GM23248 (cell line): ENCODE measurements around the gene PACSIN1. TPM values are rescaled to one million over a fixed set of nuclear protein-coding genes. Genes with fewer than 3 reads are reported as not detected.

ENCODE experiments used
- DNase-seq: peaks from one replicate; pipeline ENCODE4 v3.0.0-alpha.2; 2015
- H2AFZ ChIP-seq: fragments of 200-600 bp; sonication (generic); 2 replicates; pipeline ENCODE4 v1.6.1; 2016; ENCODE audit warnings: antibody characterized with exemption
- H3F3A ChIP-seq: fragments of 200-600 bp; sonication (generic); 2 replicates; pipeline ENCODE4 v1.6.1; 2016; ENCODE audit warnings: mild to moderate bottlenecking, antibody characterized with exemption, mixed run types; ENCODE audit not compliant: insufficient read depth
- H3K27ac ChIP-seq: fragments of 200-600 bp; sonication (generic); 2 replicates; pipeline ENCODE4 v1.5.1; 2016; ENCODE audit warnings: mild to moderate bottlenecking
- H3K27me3 ChIP-seq: fragments of 200-600 bp; sonication (generic); replicated peaks from 2 replicates; pipeline ENCODE4 v1.6.1; 2016; ENCODE audit warnings: mild to moderate bottlenecking; ENCODE audit not compliant: insufficient read depth
- H3K36me3 ChIP-seq: fragments of 200-600 bp; sonication (generic); 2 replicates; pipeline ENCODE4 v1.6.1; 2016; ENCODE audit warnings: low read depth, mild to moderate bottlenecking
- H3K4me1 ChIP-seq: fragments of 200-600 bp; sonication (generic); 2 replicates; pipeline ENCODE4 v1.6.1; 2016; ENCODE audit warnings: mild to moderate bottlenecking; ENCODE audit not compliant: insufficient read depth
- H3K4me2 ChIP-seq: fragments of 200-600 bp; sonication (generic); one replicate; pipeline ENCODE4 v1.6.1; 2016; ENCODE audit warnings: mild to moderate bottlenecking; ENCODE audit not compliant: unreplicated experiment
- H3K4me3 ChIP-seq: fragments of 200-600 bp; sonication (generic); 2 replicates; pipeline ENCODE4 v1.5.1; 2016; ENCODE audit warnings: mild to moderate bottlenecking
- H3K79me2 ChIP-seq: fragments of 200-600 bp; sonication (generic); 2 replicates; pipeline ENCODE4 v1.6.1; 2016; ENCODE audit warnings: mild to moderate bottlenecking; ENCODE audit not compliant: insufficient read depth
- H3K9ac ChIP-seq: fragments of 200-600 bp; sonication (generic); 2 replicates; pipeline ENCODE4 v1.6.1; 2016; ENCODE audit warnings: mild to moderate bottlenecking
- H3K9me2 ChIP-seq: fragments of 200-600 bp; sonication (generic); 2 replicates; pipeline ENCODE4 v1.6.1; 2016; ENCODE audit warnings: mixed run types, mild to moderate bottlenecking, moderate library complexity; ENCODE audit not compliant: insufficient read depth
- H3K9me3 ChIP-seq: fragments of 200-600 bp; sonication (generic); one replicate; pipeline ENCODE4 v1.6.1; 2017; ENCODE audit warnings: low read depth
- H4K20me1 ChIP-seq: fragments of 200-600 bp; sonication (generic); 2 replicates; pipeline ENCODE4 v1.6.0; 2016; ENCODE audit not compliant: insufficient read depth
- EZH2 ChIP-seq: fragments of 200-600 bp; sonication (generic); IDR thresholded peaks from 2 replicates; pipeline ENCODE4 v1.6.1; 2018; ENCODE audit warnings: antibody characterized with exemption, mild to moderate bottlenecking; ENCODE audit not compliant: insufficient read depth, poor library complexity, severe bottlenecking
- EZH2phosphoT487 ChIP-seq: fragments of 200-600 bp; sonication (generic); IDR thresholded peaks from 2 replicates; pipeline ENCODE4 v1.6.1; 2018; ENCODE audit warnings: antibody characterized with exemption, moderate library complexity, mild to moderate bottlenecking, low read depth; ENCODE audit not compliant: insufficient read depth
- WGBS, 2 experiments: methylation state at CpG; one replicate each; pipeline ENCODE4 v1.1.6; 2015 to 2017; ENCODE audit warnings: low lambda C conversion rate in 2 of 2, low coverage in 1 of 2; ENCODE audit errors: missing lambda C conversion rate in 2 of 2; 5-methylcytosine and 5-hydroxymethylcytosine counted together
- in situ Hi-C: fragments of 300-500 bp; cut with MboI; formaldehyde crosslinking; loops from 2 replicates; pipeline ENCODE4 v1.15.0; 2020
- polyA plus RNA-seq: library from polyadenylated mRNA; unstranded; fragments of >200 nt; fragmentation: Nextera tagmentation; extraction: Ambion mirVana; gene quantifications from 2 replicates; pipeline ENCODE4 v1.2.1, GENCODE V29; 2016
- total RNA-seq: library from RNA; depleted of rRNA; stranded (reverse); fragments of >200 nt; shearing (Covaris generic); gene quantifications from 2 replicates; pipeline ENCODE4 v1.2.3, GENCODE V29; 2014; rRNA removed

Gene PACSIN1, protein sequence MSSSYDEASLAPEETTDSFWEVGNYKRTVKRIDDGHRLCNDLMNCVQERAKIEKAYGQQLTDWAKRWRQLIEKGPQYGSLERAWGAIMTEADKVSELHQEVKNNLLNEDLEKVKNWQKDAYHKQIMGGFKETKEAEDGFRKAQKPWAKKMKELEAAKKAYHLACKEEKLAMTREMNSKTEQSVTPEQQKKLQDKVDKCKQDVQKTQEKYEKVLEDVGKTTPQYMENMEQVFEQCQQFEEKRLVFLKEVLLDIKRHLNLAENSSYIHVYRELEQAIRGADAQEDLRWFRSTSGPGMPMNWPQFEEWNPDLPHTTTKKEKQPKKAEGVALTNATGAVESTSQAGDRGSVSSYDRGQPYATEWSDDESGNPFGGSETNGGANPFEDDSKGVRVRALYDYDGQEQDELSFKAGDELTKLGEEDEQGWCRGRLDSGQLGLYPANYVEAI
- total RNA-seq (not detected in 2 replicates), polyA plus RNA-seq (not detected in 2 replicates)

DNA sequence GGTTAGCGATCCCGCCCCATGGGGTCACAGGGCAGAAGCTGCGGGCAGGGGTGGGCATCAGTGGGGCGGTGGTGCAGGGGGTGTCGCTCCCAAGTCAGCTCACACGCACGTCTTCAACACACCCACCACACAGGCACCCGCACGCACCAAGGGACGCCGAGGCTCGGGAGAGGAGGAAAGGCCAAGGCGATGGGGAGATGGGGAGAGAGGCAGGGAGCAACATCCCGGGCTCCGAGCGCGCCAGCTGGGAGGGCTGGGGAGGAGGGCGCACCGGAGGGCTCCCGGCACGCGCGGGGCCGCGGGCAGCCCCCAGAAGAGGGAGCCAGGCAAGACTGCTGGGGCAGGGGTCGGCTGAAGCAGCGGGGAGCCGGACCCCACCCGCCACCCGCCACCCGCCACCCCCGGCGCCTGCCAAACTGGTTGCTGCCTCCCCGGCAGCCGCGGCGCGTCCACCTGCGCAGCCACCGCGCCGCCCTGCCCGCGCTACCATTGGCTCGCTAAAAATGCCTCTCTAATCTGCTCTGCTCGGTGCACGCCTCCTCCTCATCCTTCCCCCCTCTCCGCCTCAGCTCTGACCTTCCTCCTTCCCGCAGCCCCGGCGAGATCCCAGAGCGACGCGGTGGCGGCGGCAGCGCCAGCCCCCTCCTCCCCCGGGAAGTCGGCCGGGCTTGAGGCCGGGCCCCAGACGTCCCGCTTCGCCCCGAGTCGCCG is at the start of gene PACSIN1:
Gene PACSIN1 (plus strand): TSS at position 546 of the 711 bp plus-strand sequence. CDS start 60,230 bp downstream, outside the sequence.
- Histone ChIP-seq H3K9me2 (no peaks in the 10 kb centered on the region), H3K9ac (no peak within 1 kb of the TSS), H4K20me1 (no peaks in the 10 kb centered on the region), H2AFZ (peak within 1 kb of the TSS; percentile 69), H3K27me3 (peaks cover 16% of the 10 kb centered on the region), H3K27ac (no peak within 1 kb of the TSS), H3F3A (no peaks in the 10 kb centered on the region), H3K4me2 (peak within 1 kb of the TSS; percentile 51), H3K4me3 (peak within 1 kb of the TSS; percentile 61), H3K9me3 (no peaks in the 10 kb centered on the region), H3K4me1 (no peaks in the 10 kb centered on the region), H3K79me2 (no peaks in the 10 kb centered on the region), H3K36me3 (no peaks in the 10 kb centered on the region)
- DNase-seq = peak; percentile 27
- in situ Hi-C loops = no loop called here
- TF ChIP-seq EZH2phosphoT487 = no peak
- no peak for TF ChIP-seq EZH2
- WGBS, 2 experiments = 2 to 5% methylated on average over 47 to 56 of the region's 67 CpGs

DNA sequence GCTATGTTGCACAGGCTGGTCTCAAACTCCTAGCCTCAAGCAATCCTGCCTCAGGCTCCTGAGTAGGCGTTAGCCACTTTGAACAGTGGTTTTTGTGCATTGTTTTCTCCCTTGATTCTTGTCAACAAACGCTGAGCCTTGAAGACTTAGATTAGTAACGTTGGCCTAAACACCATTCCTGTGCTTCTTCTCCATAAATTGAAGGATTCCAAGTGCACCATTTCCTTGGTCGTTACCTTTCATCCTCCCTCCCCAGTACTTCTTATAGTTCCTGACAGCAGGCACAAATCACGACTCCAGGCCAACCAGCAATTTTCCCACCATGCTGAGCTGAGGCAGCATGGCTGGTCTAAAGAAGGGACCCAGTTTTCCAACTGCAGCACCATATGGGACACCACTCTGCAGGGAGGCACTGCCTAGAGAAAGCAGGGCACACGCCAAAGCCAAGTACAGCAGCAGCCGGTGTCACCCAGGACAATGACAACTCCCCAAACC is 49.0 kb upstream of the PACSIN1 start:
- H3K79me2 ChIP-seq = peaks cover 30% of the 10 kb centered on the region
- H3K27ac ChIP-seq = no peak overlapping the region
- H3K27me3 ChIP-seq = no peaks in the 10 kb centered on the region
- no peak for TF ChIP-seq EZH2
- no peak for TF ChIP-seq EZH2phosphoT487
- peaks cover 84% of the 10 kb centered on the region for H3F3A ChIP-seq
- H3K9me2 ChIP-seq = no peaks in the 10 kb centered on the region
- H4K20me1 ChIP-seq = no peaks in the 10 kb centered on the region
- no peaks in the 10 kb centered on the region for H3K9me3 ChIP-seq
- no peak overlapping the region for H3K4me3 ChIP-seq
- no peak overlapping the region for H3K9ac ChIP-seq
- in situ Hi-C loops = loop anchor here (10.0 kb wide), 2 partner anchors 162 to 232 kb away; no protein-coding TSS in a partner anchor
- H2AFZ ChIP-seq = no peak overlapping the region
- no peak for DNase-seq
- peaks cover 51% of the 10 kb centered on the region for H3K36me3 ChIP-seq
- WGBS, 2 experiments = 71 to 78% methylated on average over 7 of the region's 7 CpGs
- no peak overlapping the region for H3K4me2 ChIP-seq
- H3K4me1 ChIP-seq = no peaks in the 10 kb centered on the region

DNA sequence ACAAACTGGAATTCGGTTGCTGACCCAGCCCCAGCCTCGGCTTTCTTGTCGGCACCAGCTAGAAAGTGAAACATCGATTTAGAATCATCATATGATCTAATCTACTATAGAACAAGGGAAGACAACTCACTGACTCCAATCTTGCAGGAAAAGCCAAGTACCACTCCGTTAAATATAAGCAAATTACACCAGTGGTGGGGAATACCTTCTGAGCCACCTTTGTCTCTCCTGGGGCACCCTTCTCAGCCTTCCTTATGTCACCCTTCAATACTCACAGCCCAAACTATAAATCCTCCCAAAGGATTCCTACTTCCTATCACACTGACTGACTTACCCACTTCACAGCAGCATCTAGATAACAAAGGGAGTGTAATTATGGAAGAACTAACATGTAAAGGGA is 47.5 kb upstream of the PACSIN1 start:
- no peak overlapping the region for H3K4me3 ChIP-seq
- whole genome bisulfite sequencing, 2 experiments = 78 to 80% methylated on average over 5 of the region's 5 CpGs
- H3F3A ChIP-seq = peaks cover 90% of the 10 kb centered on the region
- no peak overlapping the region for H3K9ac ChIP-seq
- in situ Hi-C loops = loop anchor here (10.0 kb wide), 2 partner anchors 164 to 234 kb away; no protein-coding TSS in a partner anchor
- H3K4me1 ChIP-seq = no peaks in the 10 kb centered on the region
- H2AFZ ChIP-seq = no peak overlapping the region
- DNase-seq = no peak
- 0 out of 2 replicates have a peak overlapping the region, but pooled peaks have one; percentile 0 for H3K27ac ChIP-seq
- H4K20me1 ChIP-seq = no peaks in the 10 kb centered on the region
- H3K9me2 ChIP-seq = no peaks in the 10 kb centered on the region
- no peaks in the 10 kb centered on the region for H3K27me3 ChIP-seq
- H3K79me2 ChIP-seq = peaks cover 44% of the 10 kb centered on the region
- no peak overlapping the region for H3K4me2 ChIP-seq
- no peak for TF ChIP-seq EZH2phosphoT487
- no peak for TF ChIP-seq EZH2
- H3K36me3 ChIP-seq = peaks cover 65% of the 10 kb centered on the region
- no peaks in the 10 kb centered on the region for H3K9me3 ChIP-seq

DNA sequence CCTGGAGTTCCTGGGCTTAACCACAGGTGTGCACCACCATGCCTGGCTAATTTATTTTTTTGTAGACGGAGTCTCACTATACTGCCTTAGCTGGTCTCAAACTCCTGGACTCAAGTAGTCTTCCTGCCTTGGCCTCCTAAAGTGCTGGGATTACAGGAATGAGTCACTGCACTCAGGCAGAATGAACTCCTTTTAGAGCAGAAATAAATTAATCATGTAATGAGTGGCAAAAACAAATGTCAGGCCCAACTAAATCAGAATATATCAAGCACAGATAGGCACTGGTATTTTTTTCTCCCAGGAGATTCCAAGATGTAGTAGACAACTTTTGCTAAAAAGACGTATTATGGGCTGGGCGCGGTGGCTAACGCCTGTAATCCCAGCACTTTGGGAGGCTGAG is 42.6 kb upstream of the PACSIN1 start:
- Histone ChIP-seq H4K20me1 (no peaks in the 10 kb centered on the region), H3K27ac (peak overlapping the region; percentile 9; the same call in 1 of the 2 replicates), H3K27me3 (no peaks in the 10 kb centered on the region), H3K4me2 (no peak overlapping the region), H3F3A (peaks cover 64% of the 10 kb centered on the region), H3K4me1 (0 out of 2 replicates have a peak, but pooled peaks cover 9% of the 10 kb centered on the region), H3K36me3 (peaks cover 57% of the 10 kb centered on the region), H3K9me2 (no peaks in the 10 kb centered on the region), H2AFZ (no peak overlapping the region), H3K4me3 (no peak overlapping the region), H3K9ac (peak overlapping the region; percentile 92; the same call in 1 of the 2 replicates), H3K9me3 (no peaks in the 10 kb centered on the region), H3K79me2 (peaks cover 69% of the 10 kb centered on the region)
- peak; percentile 41 for DNase-seq
- in situ Hi-C loops = no loop called here
- WGBS, 2 experiments = 84 to 96% methylated on average over 5 of the region's 5 CpGs
- TF ChIP-seq EZH2phosphoT487 = no peak
- no peak for TF ChIP-seq EZH2
